Sigmoid colon (tissue), 4 donors: ENCODE measurements around the gene TSC22D1.

Source experiments
- CTCF ChIP-seq, 4 experiments: fragments of 450-650 bp in 3 of 4; fragments of 200-600 bp in 1 of 4; IDR thresholded peaks; one replicate each; pipeline ENCODE4 v1.5.1; 2016 to 2019; ENCODE audit warnings: antibody characterized with exemption in 4 of 4, mild to moderate bottlenecking in 3 of 4, moderate library complexity in 2 of 4
- POLR2A ChIP-seq, 2 donors: fragments of 450-650 bp; IDR thresholded peaks; one replicate each; pipeline ENCODE4 v1.6.1; 2016; ENCODE audit warnings: antibody characterized with exemption in 2 of 2, mild to moderate bottlenecking in 2 of 2, moderate library complexity in 2 of 2
- POLR2AphosphoS5 ChIP-seq, 4 donors: sonication (generic); formaldehyde crosslinking; IDR thresholded peaks; one replicate each; pipeline ENCODE4 v1.6.1; 2017; ENCODE audit warnings: antibody characterized with exemption in 4 of 4

GRCh38 chr13:44619651-44620050 is 43.5 kb upstream of the TSC22D1 start:
- no peak for TF ChIP-seq CTCF (IDR thresholded peaks at IDR 0.05)
- TF ChIP-seq POLR2A (IDR thresholded peaks at IDR 0.05) = no peak
- no peak for TF ChIP-seq POLR2AphosphoS5 (IDR thresholded peaks at IDR 0.05)
